Activated CD4-positive, alpha-beta T cell treated with anti-CD3 and anti-CD28 coated beads, Interleukin-2, amount 10 ng/mL, durations not matched to agents 7 days and 5 days (primary cell): Measurements from ENCODE around the gene COQ8A. TPM values are rescaled to one million over a fixed set of nuclear protein-coding genes. Genes with fewer than 3 reads are reported as not detected.

Source experiments
- CTCF ChIA-PET: fragments of 350-600 bp; sonication (Branson Sonifier 250); formaldehyde crosslinking; loops from one replicate; lab custom pipeline; 2021; ENCODE audit warnings: antibody characterized with exemption; lab: Charles Lee
- POLR2A ChIA-PET: fragments of 350-600 bp; sonication (Branson Sonifier 250); formaldehyde crosslinking; loops from one replicate; lab custom pipeline; 2021; ENCODE audit warnings: antibody characterized with exemption; lab: Charles Lee
- DNase-seq: peaks from one replicate; pipeline ENCODE4 v3.0.0-alpha.2; 2020
- H3K27ac Mint-ChIP-seq: one replicate; pipeline ENCODE4 v1.8.0; 2021; ENCODE audit warnings: mild to moderate bottlenecking, moderate library complexity, mixed read lengths
- H3K27me3 Mint-ChIP-seq: one replicate; pipeline ENCODE4 v1.8.0; 2021; ENCODE audit warnings: mixed read lengths
- H3K36me3 Mint-ChIP-seq: one replicate; pipeline ENCODE4 v1.8.0; 2021; ENCODE audit warnings: low read depth, mixed read lengths
- H3K4me1 Mint-ChIP-seq: one replicate; pipeline ENCODE4 v1.8.0; 2021; ENCODE audit warnings: mixed read lengths
- H3K4me3 Mint-ChIP-seq: one replicate; pipeline ENCODE4 v1.8.0; 2021; ENCODE audit warnings: mild to moderate bottlenecking, moderate library complexity, mixed read lengths
- H3K9me3 Mint-ChIP-seq: one replicate; pipeline ENCODE4 v1.8.0; 2021; ENCODE audit warnings: mixed read lengths
- total RNA-seq, 2 experiments: library from RNA; stranded (reverse); gene quantifications; one replicate each; pipeline ENCODE4 v1.2.3, GENCODE V29; 2021

The COQ8A gene
- total RNA-seq, 2 experiments from 2014 or later: 22.6 to 25.5 TPM

- H3K36me3 Mint-ChIP-seq: peaks cover 17% of the 10 kb centered on the region
- H3K27ac Mint-ChIP-seq: no peak overlapping the region
- ChIA-PET POLR2A (no interaction called here), CTCF (no interaction called here)
- no peak for DNase-seq
- no peak overlapping the region for H3K4me3 Mint-ChIP-seq
- no peaks in the 10 kb centered on the region for H3K4me1 Mint-ChIP-seq
- no peaks in the 10 kb centered on the region for H3K27me3 Mint-ChIP-seq
- peaks cover 8% of the 10 kb centered on the region for H3K9me3 Mint-ChIP-seq
Measured at GRCh38 chr1:226971765-226972164, 31.7 kb downstream of the COQ8A start.

DNA sequence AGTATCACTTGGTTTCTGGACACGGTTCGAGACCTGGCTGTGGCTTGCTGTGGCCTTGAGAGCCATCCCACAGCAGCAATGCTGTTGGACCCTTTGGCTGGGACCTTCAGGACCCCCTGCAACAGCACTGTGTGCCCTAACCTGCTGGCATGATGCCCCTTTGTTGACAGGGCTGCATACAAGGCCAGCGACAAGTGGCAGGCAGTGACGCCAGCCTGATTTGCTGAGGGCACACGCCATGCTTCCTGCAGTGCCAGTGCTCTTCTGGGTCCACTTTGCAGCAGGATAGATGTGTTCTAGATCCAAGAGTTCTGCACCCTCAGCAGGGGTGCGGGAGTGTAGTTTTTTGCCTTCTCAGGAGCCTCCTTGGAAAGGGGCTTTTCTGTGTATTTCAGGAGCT is 32.8 kb downstream of the COQ8A start:
- H3K27ac Mint-ChIP-seq: no peak overlapping the region
- no peaks in the 10 kb centered on the region for H3K27me3 Mint-ChIP-seq
- POLR2A ChIA-PET: no interaction called here
- CTCF ChIA-PET: no interaction called here
- no peaks in the 10 kb centered on the region for H3K4me1 Mint-ChIP-seq
- no peak for DNase-seq
- peaks cover 8% of the 10 kb centered on the region for H3K9me3 Mint-ChIP-seq
- H3K4me3 Mint-ChIP-seq: no peak overlapping the region
- H3K36me3 Mint-ChIP-seq: peaks cover 14% of the 10 kb centered on the region

- POLR2A ChIA-PET: no interaction called here
- H3K4me3 Mint-ChIP-seq: no peak overlapping the region
- peaks cover 8% of the 10 kb centered on the region for H3K9me3 Mint-ChIP-seq
- H3K27ac Mint-ChIP-seq: no peak overlapping the region
- H3K36me3 Mint-ChIP-seq: peaks cover 14% of the 10 kb centered on the region
- no peaks in the 10 kb centered on the region for H3K4me1 Mint-ChIP-seq
- DNase-seq: no peak
- H3K27me3 Mint-ChIP-seq: no peaks in the 10 kb centered on the region
- CTCF ChIA-PET: interaction anchor here (1.1 kb wide), 1 partner anchor 16 kb away, joined by 3 read pairs; no protein-coding TSS in a partner anchor
Measured at GRCh38 chr1:226973371-226973897, 33.3 kb downstream of the COQ8A start.

DNA sequence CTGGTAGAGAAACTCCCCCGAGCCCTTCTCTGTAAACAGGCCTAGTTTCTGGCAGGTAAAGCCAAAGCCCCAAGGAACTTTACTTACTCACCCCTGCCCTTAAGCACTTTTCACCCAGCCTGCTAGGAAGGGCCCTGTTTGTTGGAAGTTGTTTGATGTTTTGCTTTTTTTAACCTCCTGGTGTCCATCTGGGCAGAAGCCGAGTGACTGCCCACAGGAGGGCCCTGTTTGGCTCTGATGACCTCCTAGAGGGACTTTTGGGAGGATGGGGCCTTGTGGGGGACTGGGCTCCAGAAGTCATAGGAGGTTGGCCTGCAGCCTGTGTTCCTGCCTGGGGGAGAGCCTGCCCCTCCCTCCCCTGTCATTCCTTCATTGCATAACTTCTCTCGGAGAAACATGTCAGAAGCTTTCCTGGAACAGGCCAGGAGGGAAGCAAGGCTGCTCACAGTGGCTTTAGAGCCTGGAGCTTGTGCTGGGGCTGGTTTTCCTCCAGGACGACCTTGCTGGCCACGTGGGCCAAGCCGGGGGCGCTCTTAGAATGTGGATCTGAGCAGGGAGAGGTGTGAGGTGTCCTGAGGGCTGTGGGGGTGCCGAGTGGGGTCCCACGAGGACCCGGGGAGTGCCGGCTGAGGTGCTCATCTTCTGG is 33.9 kb downstream of the COQ8A start:
- peak overlapping the region; percentile 19 for H3K27ac Mint-ChIP-seq

DNA sequence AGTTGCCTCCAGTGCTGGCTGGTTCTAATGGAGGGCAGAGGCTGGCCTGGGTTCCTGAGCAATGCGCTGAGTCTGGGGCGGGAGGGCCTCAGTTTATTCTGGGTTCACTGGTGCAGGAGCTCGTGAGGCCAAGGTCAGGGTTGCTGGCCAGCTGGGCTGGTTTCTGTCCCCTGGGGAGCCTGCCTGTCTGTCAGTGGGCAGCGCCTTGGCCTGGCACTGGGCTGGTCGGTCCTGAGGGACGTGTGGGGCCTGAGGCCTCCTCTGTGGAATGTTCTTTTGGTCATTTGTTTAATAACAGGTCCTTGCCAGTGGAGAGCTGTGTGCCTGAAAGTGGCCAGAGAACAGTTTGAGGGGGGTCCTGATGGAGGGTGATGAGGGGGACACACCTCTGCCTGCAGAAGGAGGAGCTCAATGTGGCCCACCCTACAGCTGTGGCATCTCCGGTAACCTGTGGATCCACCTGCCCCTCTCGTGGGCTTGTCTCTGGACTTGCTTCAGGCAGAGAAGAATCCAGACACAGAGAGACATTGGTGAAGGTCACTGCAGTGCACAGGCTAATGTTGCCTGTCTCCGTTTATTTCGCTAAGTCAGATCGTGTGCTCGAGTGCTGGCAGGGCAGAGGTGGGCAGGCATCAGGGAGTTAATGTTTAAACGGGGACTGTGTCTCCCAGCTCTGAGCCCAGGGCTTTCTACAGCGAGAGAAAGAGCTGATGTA is 34.6 kb downstream of the COQ8A start:
- DNase-seq: no peak
- H3K36me3 Mint-ChIP-seq: peaks cover 9% of the 10 kb centered on the region
- H3K27ac Mint-ChIP-seq: peak overlapping the region; percentile 19
- no peaks in the 10 kb centered on the region for H3K27me3 Mint-ChIP-seq
- H3K9me3 Mint-ChIP-seq: peaks cover 8% of the 10 kb centered on the region
- H3K4me3 Mint-ChIP-seq: no peak overlapping the region
- ChIA-PET CTCF (interaction anchor here (0.6 to 1.1 kb wide), 2 partner anchors 17 to 24 kb away, joined by 3 read pairs; no protein-coding TSS in a partner anchor), POLR2A (no interaction called here)
- no peaks in the 10 kb centered on the region for H3K4me1 Mint-ChIP-seq

More for the DNA sequence above, 33.9 kb downstream of the COQ8A start:
- ChIA-PET CTCF (interaction anchor here (1.1 kb wide), 1 partner anchor 17 kb away, joined by 3 read pairs; no protein-coding TSS in a partner anchor), POLR2A (no interaction called here)
- peaks cover 14% of the 10 kb centered on the region for H3K36me3 Mint-ChIP-seq
- no peak for DNase-seq
- no peaks in the 10 kb centered on the region for H3K4me1 Mint-ChIP-seq
- H3K27me3 Mint-ChIP-seq: no peaks in the 10 kb centered on the region
- H3K9me3 Mint-ChIP-seq: peaks cover 8% of the 10 kb centered on the region
- H3K4me3 Mint-ChIP-seq: no peak overlapping the region

- Mint-ChIP-seq H3K27me3 (no peaks in the 10 kb centered on the region), H3K4me1 (no peaks in the 10 kb centered on the region), H3K27ac (no peak overlapping the region), H3K4me3 (no peak overlapping the region), H3K36me3 (peaks cover 8% of the 10 kb centered on the region), H3K9me3 (peaks cover 8% of the 10 kb centered on the region)
- ChIA-PET CTCF (interaction anchor here (0.6 kb wide), 1 partner anchor 23 kb away, joined by 3 read pairs; no protein-coding TSS in a partner anchor), POLR2A (no interaction called here)
- DNase-seq: no peak
Measured at GRCh38 chr1:226975259-226976250, 35.5 kb downstream of the COQ8A start.

DNA sequence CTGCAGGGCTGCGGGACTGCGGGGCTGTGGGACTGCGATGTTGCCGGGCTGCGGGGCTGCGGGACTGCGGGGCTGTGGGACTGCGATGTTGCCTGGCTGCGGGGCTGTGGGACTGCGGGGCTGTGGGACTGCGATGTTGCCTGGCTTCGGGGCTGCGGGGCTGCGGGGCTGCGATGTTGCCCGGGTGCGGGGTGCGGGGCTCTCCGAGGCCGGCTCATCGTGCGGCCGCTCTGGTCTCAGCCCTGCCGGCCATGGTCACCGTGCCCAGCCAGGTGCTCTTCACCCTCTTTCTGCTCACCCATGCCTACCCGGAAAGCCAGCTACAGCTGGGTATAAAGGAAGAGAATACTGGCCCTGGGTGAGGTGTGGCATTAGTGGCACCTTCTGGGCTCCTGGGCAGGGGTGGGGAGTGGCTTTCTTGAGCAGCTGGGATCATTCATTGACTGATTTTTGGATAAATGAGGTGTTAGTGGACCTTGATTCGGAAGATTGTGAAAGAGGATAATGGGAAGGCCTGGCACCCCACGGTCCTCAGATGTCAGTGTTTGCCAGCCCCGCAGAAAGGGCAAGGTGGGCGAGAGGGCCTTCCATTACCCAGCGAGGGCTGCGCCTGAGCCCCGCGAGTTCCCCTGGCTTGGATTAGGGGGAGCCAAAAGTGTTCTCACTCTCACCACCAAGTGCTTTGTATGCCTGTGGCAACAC is 36.3 kb downstream of the COQ8A start:
- Mint-ChIP-seq H3K9me3 (peaks cover 8% of the 10 kb centered on the region), H3K27me3 (no peaks in the 10 kb centered on the region), H3K4me3 (no peak overlapping the region), H3K36me3 (peaks cover 8% of the 10 kb centered on the region), H3K27ac (no peak overlapping the region), H3K4me1 (no peaks in the 10 kb centered on the region)
- DNase-seq: no peak
- ChIA-PET POLR2A (no interaction called here), CTCF (no interaction called here)

GRCh38 chr1:226976978-226977642 is 37.0 kb downstream of the COQ8A start:
- Mint-ChIP-seq H3K27me3 (no peaks in the 10 kb centered on the region), H3K36me3 (peaks cover 1% of the 10 kb centered on the region), H3K4me3 (no peak overlapping the region), H3K9me3 (peaks cover 1% of the 10 kb centered on the region), H3K27ac (no peak overlapping the region), H3K4me1 (no peaks in the 10 kb centered on the region)
- POLR2A ChIA-PET: no interaction called here
- CTCF ChIA-PET: no interaction called here
- no peak for DNase-seq

- Mint-ChIP-seq H3K36me3 (no peaks in the 10 kb centered on the region), H3K9me3 (no peaks in the 10 kb centered on the region), H3K27ac (no peak overlapping the region), H3K4me1 (no peaks in the 10 kb centered on the region), H3K27me3 (no peaks in the 10 kb centered on the region), H3K4me3 (no peak overlapping the region)
- DNase-seq: no peak
- POLR2A ChIA-PET: no interaction called here
- CTCF ChIA-PET: no interaction called here
Measured at GRCh38 chr1:226977643-226978431, 37.7 kb downstream of the COQ8A start.

DNA sequence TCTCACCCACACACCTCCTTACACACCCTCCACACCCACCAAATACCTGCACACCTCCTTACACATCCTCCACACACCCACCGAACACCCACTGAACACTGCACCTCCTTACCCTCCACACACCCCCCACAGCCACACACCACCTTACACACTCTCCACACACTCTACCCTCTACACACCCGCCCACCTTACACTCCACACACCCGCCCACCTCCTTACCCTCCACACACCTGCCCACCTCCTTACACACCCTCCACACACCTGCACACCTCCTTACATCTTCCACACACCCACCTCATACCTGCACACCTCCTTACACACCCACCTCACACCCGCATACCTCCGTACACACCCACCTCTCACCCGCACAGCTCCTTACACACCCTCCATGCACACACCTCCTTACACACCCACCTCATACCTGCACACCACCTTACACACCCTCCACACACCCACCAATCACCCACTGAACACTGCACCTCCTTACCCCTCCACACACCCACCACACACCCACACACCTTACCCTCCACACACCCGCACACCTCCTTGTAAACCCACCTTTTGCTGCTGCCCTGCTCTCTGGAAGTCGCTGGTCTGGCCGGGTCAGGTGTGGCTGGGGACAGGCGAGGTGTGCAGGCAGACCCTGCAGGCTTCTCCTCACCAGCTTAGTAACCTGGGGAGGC is 38.5 kb downstream of the COQ8A start:
- POLR2A ChIA-PET: no interaction called here
- CTCF ChIA-PET: interaction anchor here (1.3 kb wide), 1 partner anchor 11 kb away, joined by 4 read pairs; no protein-coding TSS in a partner anchor
- no peak for DNase-seq
- Mint-ChIP-seq H3K27me3 (no peaks in the 10 kb centered on the region), H3K4me1 (no peaks in the 10 kb centered on the region), H3K27ac (no peak overlapping the region), H3K9me3 (no peaks in the 10 kb centered on the region), H3K36me3 (no peaks in the 10 kb centered on the region), H3K4me3 (no peak overlapping the region)
